ENCODE measurements around the gene SPHK1. TPM values are rescaled to one million over a fixed set of nuclear protein-coding genes. Genes with fewer than 3 reads are reported as not detected.

The SPHK1 gene
- total and polyA plus RNA-seq, 2 donors (not counting 3 experiments of a cell fraction or from before 2014, with no cell fraction given), result 85.6 to 97.4 TPM

GRCh38 chr17:76386966-76387765, 2.8 kb downstream of the SPHK1 start:
- H3K36me3 ChIP-seq (ENCODE audit: control insufficient read depth in 2 of 2, extremely low read depth in 1 of 2, insufficient read depth in 2 of 2, low read length in 2 of 2), result peaks cover 5 to 6% of the 10 kb centered on the region in 2 experiments
- H3K79me2 ChIP-seq (ENCODE audit: control insufficient read depth, insufficient read depth, low read length), result peaks cover 37% of the 10 kb centered on the region
- H2AFZ ChIP-seq (ENCODE audit: low read depth, low read length), result no peak overlapping the region
- H3K9ac ChIP-seq (replicated peaks; ENCODE audit: extremely low read depth, insufficient read depth, low read length), result no peak overlapping the region
- H3K4me2 ChIP-seq (ENCODE audit: insufficient read depth, low read length), result peak overlapping the region; percentile 67
- no peaks in the 10 kb centered on the region for H3K9me3 ChIP-seq (replicated peaks; ENCODE audit: control insufficient read depth, insufficient read depth, low read length)
- no peaks in the 10 kb centered on the region for H4K20me1 ChIP-seq (replicated peaks; ENCODE audit: control insufficient read depth, extremely low read depth, insufficient read depth, low read length)
- TF ChIP-seq EZH2 (IDR thresholded peaks at IDR 0.05; ENCODE audit: borderline replicate concordance, low read depth, low read length, severe bottlenecking) (no peak), MYC (IDR thresholded peaks at IDR 0.05; ENCODE audit: low read depth, low read length) (no peak), CTCF (IDR thresholded peaks at IDR 0.05; ENCODE audit: extremely low read depth in 1 of 2, insufficient read depth in 1 of 2, low read depth in 1 of 2, low read length in 2 of 2) (no peak), JUN (IDR thresholded peaks at IDR 0.05; ENCODE audit: borderline replicate concordance, insufficient read depth, insufficient read length, low read depth) (no peak), FOS (IDR thresholded peaks at IDR 0.05; ENCODE audit: borderline replicate concordance, insufficient read depth, low read length) (no peak), GATA2 (IDR thresholded peaks at IDR 0.05; ENCODE audit: insufficient read depth, insufficient read length, low read depth, low read length) (no peak), POLR2AphosphoS5 (IDR thresholded peaks at IDR 0.05; ENCODE audit: insufficient read depth, low read depth, low read length) (no peak), MAX (IDR thresholded peaks at IDR 0.05; ENCODE audit: insufficient read depth, insufficient read length) (no peak), POLR2A (IDR thresholded peaks at IDR 0.05; ENCODE audit: low read depth, low read length) (no peak)
- intact Hi-C loops (cut with micrococcal nuclease), result no loop called here
- DNase-seq (ENCODE audit: low read depth, low spot score), result no peak
- H3K4me3 ChIP-seq (replicated peaks in 1 of 3; ENCODE audit: insufficient read depth in 1 of 3, low read depth in 1 of 3, low read length in 3 of 3), result no peak overlapping the region
- POLR2A ChIA-PET, result interaction anchor here (3.1 kb wide), 1 partner anchor 34 kb away, joined by 10 read pairs; the partner anchor contains the start of gene PRPSAP1
- no TSS peak for BruUV-seq (replicated peaks)
- dilution Hi-C loops (cut with MboI; ENCODE audit: extremely low pct_ligation_motif_present, low sequenced_read_pairs), result no loop called here
- CTCF ChIA-PET, result interaction anchor here (0.7 to 8.1 kb wide), 13 partner anchors 10 to 87 kb away, joined by 3 to 106 read pairs (median 11); partner anchors contain the start of gene PRPSAP1
- no peak for FAIRE-seq
- H3K4me1 ChIP-seq (ENCODE audit: control insufficient read depth, extremely low read depth, insufficient read depth, low read length), result peaks cover 26% of the 10 kb centered on the region
- H3K9me1 ChIP-seq (replicated peaks; ENCODE audit: control insufficient read depth, extremely low read depth, insufficient read depth, low read length), result no peaks in the 10 kb centered on the region
- no peaks in the 10 kb centered on the region for H3K27me3 ChIP-seq (ENCODE audit: control insufficient read depth in 2 of 2, insufficient read depth in 2 of 2, low read length in 2 of 2)
- no peak overlapping the region for H3K27ac ChIP-seq (ENCODE audit: insufficient read depth, low read depth, low read length)

All from endothelial cell of umbilical vein (primary cell).